Measurements from ENCODE around the gene HBA1. TPM values are rescaled to one million over a fixed set of nuclear protein-coding genes. Genes with fewer than 3 reads are reported as not detected.
"Not testable (repeated sequence)": the region's sequence is repeated elsewhere in the genome, so short reads cannot be mapped to it uniquely, and the experiment has no call there.

The HBA1 gene
- total RNA-seq = not detected in 2 replicates

GRCh38 chr16:176477-177382 lies at the start of gene HBA1:
TSS of gene HBA1 (plus strand) at chr16:176680. CDS start at chr16:176717, 37 bp downstream.
- H3K4me3 ChIP-seq (ENCODE audit: low read depth, low read length); DNase-seq (ENCODE audit: low read depth): not testable (repeated sequence)

- DNase-seq (ENCODE audit: low read depth) = no peak
- no peak overlapping the region for H3K4me3 ChIP-seq (ENCODE audit: low read depth, low read length)
- TF ChIP-seq CTCF (IDR thresholded peaks at IDR 0.05; ENCODE audit: insufficient read depth, low read depth, low read length) = no peak
Measured at GRCh38 chr16:129075-129474, 47.4 kb upstream of the HBA1 start.

- no peak for TF ChIP-seq CTCF (IDR thresholded peaks at IDR 0.05; ENCODE audit: insufficient read depth, low read depth, low read length)
- DNase-seq (ENCODE audit: low read depth) = no peak
- no peak overlapping the region for H3K4me3 ChIP-seq (ENCODE audit: low read depth, low read length)
Measured at GRCh38 chr16:130533-131173, 45.8 kb upstream of the HBA1 start.

GRCh38 chr16:132120-132519 lies 44.4 kb upstream of the HBA1 start:
- DNase-seq (ENCODE audit: low read depth) = no peak
- no peak for TF ChIP-seq CTCF (IDR thresholded peaks at IDR 0.05; ENCODE audit: insufficient read depth, low read depth, low read length)

GRCh38 chr16:133716-134115 lies 42.8 kb upstream of the HBA1 start:
- no peak for DNase-seq (ENCODE audit: low read depth)
- no peak for TF ChIP-seq CTCF (IDR thresholded peaks at IDR 0.05; ENCODE audit: insufficient read depth, low read depth, low read length)
- no peak overlapping the region for H3K4me3 ChIP-seq (ENCODE audit: low read depth, low read length)

More at GRCh38 chr16:132120-132519, 44.4 kb upstream of the HBA1 start:
- H3K4me3 ChIP-seq (ENCODE audit: low read depth, low read length) = no peak overlapping the region

- H3K4me3 ChIP-seq (ENCODE audit: low read depth, low read length) = peak overlapping the region; percentile 75
- peak; percentile 14 for DNase-seq (ENCODE audit: low read depth)
- TF ChIP-seq CTCF (IDR thresholded peaks at IDR 0.05; ENCODE audit: insufficient read depth, low read depth, low read length) = no peak
Measured at GRCh38 chr16:138049-138417, 38.4 kb upstream of the HBA1 start.

- TF ChIP-seq CTCF (IDR thresholded peaks at IDR 0.05; ENCODE audit: insufficient read depth, low read depth, low read length) = peak; percentile 4
- no peak overlapping the region for H3K4me3 ChIP-seq (ENCODE audit: low read depth, low read length)
- DNase-seq (ENCODE audit: low read depth) = no peak
Measured at GRCh38 chr16:140175-140857, 36.2 kb upstream of the HBA1 start.

All from fibroblast of villous mesenchyme (primary cell).